GM12873 (cell line): ENCODE data around the gene COPS8.

Experiments
- TF ChIP-seq, protein P1 (sequence below): IDR thresholded peaks from 2 replicates; pipeline ENCODE4 v1.5.1; 2012; ENCODE audit warnings: low read depth, mild to moderate bottlenecking, moderate library complexity, low read length, control low read depth; ENCODE audit not compliant: insufficient read depth; ENCODE audit errors: missing control alignments

COPS8 gene

DNA sequence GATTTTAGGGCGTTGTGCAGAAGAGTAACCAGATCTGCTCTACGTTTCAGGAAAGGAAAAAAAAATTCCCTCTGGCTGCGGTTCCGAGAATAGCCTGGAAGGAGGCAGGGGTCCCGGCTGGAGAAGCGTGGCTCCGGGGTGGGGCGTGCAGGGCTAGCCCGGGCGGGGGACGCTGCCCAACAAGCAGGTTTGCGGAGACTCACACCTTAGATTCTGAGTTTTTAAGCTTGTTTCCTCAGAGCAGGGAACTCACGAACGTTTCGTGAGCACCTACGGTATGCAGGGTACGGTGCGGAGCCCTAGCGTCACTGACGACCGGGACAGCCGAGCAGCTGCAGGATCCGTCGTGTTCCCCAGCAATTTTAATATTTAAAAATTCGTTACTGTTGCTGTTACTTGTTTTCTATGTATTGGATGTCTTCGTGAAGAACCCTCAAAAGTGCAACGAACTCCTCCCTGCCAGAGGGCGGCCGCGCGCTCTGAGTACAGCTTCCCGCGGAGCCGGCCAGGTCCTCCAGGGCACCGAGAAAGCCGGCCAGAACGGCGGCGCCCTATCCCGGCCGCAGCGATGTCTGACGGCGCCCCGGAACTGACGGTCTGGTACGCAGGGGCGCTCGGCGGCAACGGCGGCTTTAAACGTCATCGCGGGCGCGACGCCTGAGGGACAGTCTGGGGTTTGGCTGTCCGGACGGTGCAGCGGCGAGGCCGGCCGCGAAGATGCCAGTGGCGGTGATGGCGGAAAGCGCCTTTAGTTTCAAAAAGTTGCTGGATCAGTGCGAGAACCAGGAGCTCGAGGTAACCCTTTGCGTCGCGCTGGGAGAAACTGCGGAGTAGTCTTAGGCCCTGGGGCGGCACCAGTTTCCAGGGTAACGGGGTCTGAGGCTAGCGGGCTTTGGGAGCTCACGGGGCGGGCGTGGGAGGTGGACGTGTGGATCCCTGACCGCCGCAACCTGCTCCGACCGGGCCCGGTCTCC is at the start of gene COPS8:
Gene COPS8 (plus strand): TSS at position 642 of the 974 bp plus-strand sequence. CDS start 76 bp downstream, at position 718.
- TF ChIP-seq, protein P1, sequence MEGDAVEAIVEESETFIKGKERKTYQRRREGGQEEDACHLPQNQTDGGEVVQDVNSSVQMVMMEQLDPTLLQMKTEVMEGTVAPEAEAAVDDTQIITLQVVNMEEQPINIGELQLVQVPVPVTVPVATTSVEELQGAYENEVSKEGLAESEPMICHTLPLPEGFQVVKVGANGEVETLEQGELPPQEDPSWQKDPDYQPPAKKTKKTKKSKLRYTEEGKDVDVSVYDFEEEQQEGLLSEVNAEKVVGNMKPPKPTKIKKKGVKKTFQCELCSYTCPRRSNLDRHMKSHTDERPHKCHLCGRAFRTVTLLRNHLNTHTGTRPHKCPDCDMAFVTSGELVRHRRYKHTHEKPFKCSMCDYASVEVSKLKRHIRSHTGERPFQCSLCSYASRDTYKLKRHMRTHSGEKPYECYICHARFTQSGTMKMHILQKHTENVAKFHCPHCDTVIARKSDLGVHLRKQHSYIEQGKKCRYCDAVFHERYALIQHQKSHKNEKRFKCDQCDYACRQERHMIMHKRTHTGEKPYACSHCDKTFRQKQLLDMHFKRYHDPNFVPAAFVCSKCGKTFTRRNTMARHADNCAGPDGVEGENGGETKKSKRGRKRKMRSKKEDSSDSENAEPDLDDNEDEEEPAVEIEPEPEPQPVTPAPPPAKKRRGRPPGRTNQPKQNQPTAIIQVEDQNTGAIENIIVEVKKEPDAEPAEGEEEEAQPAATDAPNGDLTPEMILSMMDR: peak; percentile 10

DNA sequence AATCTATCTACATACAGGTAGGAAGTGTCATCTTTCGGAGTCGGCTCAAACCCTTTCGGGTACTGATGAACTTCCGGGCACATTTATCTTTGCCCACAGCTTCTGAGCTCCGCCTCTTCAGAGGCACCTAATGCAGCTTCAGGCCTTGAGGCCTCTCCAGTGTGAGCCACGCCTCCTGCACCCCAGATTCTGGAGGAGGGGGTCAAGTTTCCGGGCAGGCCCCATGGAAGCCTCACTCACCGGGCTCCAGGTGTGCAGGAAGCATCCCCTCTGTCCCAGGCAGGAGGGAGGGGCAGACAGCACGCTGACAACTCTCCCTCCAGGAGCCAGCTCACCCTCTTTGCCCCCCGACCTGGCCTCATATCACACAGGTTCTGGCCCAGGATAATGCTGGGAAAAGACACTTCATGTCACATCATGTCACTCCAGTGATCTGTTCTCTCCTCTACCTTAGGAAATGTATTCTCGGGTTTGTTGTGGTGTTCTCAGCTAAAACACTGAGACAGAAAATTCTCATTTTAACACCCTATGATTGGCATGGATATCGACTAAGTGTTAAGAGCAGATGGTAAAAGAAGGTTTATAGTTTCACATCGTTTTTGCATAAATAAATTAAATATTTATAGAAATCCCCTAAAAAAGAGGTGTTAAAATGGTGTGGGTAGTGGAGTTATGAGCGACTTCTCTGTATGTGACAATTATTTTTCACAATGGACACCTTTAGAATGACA is 46.2 kb upstream of the COPS8 start:
- TF ChIP-seq, protein P1: no peak

DNA sequence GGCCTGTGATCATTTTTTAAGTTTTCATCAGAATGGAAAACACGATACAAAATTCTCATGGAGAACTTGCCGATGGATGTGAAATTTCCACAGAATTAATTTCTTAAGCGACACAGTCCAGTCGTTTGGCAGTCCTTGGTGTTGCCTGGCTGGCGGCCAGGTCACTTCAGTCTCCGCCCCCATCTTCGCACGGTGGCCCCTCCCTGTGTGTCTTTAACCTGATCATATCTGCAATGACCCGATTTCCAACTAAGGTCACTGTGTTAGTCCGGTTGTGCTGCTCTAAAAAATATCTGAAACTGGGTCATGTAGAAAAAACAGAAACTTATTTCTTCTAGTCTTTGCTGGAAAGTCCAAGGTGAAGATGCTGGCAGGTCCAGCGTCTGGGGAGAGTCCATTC is 44.5 kb upstream of the COPS8 start:
- TF ChIP-seq, protein P1: no peak

DNA sequence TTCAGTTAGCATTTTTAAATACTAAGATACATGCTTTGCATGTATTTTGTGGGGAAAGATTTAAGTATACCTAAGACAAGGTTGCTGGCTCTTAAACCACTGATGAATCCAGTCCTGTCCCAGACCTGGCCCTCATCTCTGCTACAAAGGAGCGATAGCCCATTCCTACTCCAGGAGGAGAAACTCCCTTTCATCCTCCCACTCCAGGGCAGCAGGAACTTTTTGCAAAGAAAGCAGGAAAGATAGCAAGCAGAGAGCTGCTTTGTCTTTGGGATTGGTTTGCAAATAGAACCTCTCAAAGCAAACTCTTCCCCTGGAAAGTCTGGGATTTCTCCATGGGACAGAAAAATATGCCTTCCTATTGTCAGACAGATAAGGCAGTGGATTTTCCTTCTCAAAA is 43.6 kb upstream of the COPS8 start:
- TF ChIP-seq, protein P1: no peak

DNA sequence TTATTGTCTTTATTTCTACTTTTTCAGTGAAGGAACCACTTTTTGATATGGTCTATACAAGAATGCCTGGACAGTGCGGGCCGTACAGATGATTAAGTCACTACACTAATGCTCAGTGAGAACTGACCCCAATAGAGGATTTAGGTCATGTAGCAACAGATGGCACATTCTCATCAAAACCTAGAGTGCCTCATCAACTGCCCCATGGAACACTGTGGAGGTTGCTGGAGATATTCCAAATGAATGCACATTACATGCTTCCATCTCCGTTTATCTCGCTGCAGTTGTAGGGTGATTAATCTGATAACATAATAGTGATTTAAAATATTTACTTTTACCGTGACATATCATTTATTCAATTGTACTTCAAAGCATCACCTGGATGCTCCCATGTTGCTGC is 41.8 kb upstream of the COPS8 start:
- TF ChIP-seq, protein P1: no peak

DNA sequence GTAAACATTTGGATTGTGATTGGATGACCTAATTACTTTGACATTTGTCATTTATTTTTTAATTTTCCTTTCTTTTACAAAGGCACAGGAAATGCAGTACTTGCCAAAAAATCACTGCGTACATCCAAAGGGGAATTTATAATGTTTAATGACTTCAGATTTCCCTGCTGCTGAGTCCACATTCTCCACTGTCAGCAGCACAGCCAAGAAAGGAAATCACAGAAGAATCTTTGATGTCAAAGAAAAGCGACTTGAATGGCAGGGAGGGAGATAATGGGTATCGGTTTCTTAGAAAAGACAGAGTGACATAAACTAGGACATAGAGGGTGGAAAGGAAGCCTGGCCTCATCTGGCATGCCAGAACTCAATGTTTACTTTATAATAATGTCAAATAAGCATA is 41.4 kb upstream of the COPS8 start:
- TF ChIP-seq, protein P1: no peak

DNA sequence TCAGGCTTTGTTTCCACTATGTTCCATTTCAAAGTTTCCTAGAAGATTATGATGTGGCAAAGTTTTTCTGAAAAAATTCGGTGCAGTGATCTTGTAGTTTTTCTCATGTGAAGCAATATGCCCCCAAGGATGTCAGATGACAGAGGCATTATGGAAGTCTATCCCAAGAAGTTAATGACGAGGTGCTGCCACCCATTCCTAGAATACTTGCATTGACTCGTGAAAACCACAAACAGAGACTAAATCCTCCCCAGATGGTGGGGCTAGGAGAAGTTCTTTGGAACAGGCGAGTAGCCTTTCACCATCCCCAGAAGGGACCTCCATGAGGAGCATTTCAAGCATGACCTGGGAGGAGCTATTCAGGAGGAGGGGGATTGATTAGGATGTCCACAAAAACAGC is 40.2 kb upstream of the COPS8 start:
- TF ChIP-seq, protein P1: no peak
